HEK293 (cell line): Measurements from ENCODE around the gene METRNL.

Experiments
- CTCF ChIA-PET: fragments of 350-600 bp; formaldehyde crosslinking; extraction: SDS; loops from one replicate; lab custom pipeline; 2021; ENCODE audit warnings: antibody characterized with exemption; lab: Yijun Ruan, JAX
- POLR2A ChIA-PET: fragments of 300-600 bp; formaldehyde crosslinking; extraction: SDS; loops from one replicate; lab custom pipeline; 2020; ENCODE audit warnings: antibody characterized with exemption, inconsistent platforms; lab: Yijun Ruan, JAX
- H3K27ac ChIP-seq: fragments of 200-500 bp; sonication (Bioruptor generic); 2 replicates; pipeline ENCODE4 v1.5.1; 2014; ENCODE audit warnings: low read depth, low read length, control low read depth, inconsistent platforms; ENCODE audit errors: extremely low read depth
- H3K36me3 ChIP-seq, 2 experiments: fragments of 200-500 bp in 1 of 2; sonication (Bioruptor generic) in 1 of 2; 1 replicate in 1 of 2; 2 replicates in 1 of 2; pipeline ENCODE4 v1.5.1; 2014 to 2017; ENCODE audit warnings: inconsistent platforms in 2 of 2, low read length in 2 of 2; ENCODE audit not compliant: control insufficient read depth in 2 of 2, insufficient read depth in 1 of 2
- H3K4me1 ChIP-seq: fragments of 200-500 bp; sonication (Bioruptor generic); 2 replicates; pipeline ENCODE4 v1.5.1; 2014; ENCODE audit warnings: mild to moderate bottlenecking, low read length, inconsistent platforms; ENCODE audit not compliant: control insufficient read depth, insufficient read depth
- H3K4me3 ChIP-seq: 2 replicates; pipeline ENCODE4 v1.5.1; 2011; ENCODE audit warnings: low read depth, mild to moderate bottlenecking, control low read depth, low read length, moderate library complexity
- H3K9me3 ChIP-seq: fragments of 200-500 bp; sonication (Bioruptor generic); 2 replicates; pipeline ENCODE4 v1.5.1; 2014; ENCODE audit warnings: low read depth, low read length, inconsistent platforms; ENCODE audit not compliant: control insufficient read depth, insufficient read depth
- KLF10 ChIP-seq: fragments of 450-650 bp; IDR thresholded peaks from 2 replicates; pipeline ENCODE4 v1.5.1; 2018; ENCODE audit warnings: missing biosample characterization, mild to moderate bottlenecking, missing genetic modification characterization
- REPIN1 ChIP-seq: fragments of 450-650 bp; formaldehyde crosslinking; IDR thresholded peaks from 2 replicates; pipeline ENCODE4 v1.5.1; 2017; ENCODE audit warnings: missing biosample characterization, missing genetic modification characterization, low read depth
- SALL2 ChIP-seq: fragments of 450-650 bp; formaldehyde crosslinking; IDR thresholded peaks from 2 replicates; pipeline ENCODE4 v1.5.0; 2017; ENCODE audit warnings: missing biosample characterization, mild to moderate bottlenecking, missing genetic modification characterization, borderline replicate concordance
- TRIM28 ChIP-seq: IDR thresholded peaks from 2 replicates; pipeline ENCODE4 v1.6.1; 2011; ENCODE audit warnings: low read length, control low read depth, borderline replicate concordance
- ZBTB17 ChIP-seq: fragments of 450-650 bp; formaldehyde crosslinking; IDR thresholded peaks from 2 replicates; pipeline ENCODE4 v1.5.1; 2016; ENCODE audit warnings: missing biosample characterization, missing genetic modification characterization
- ZFP37 ChIP-seq: fragments of 450-650 bp; formaldehyde crosslinking; IDR thresholded peaks from 2 replicates; pipeline ENCODE4 v1.5.1; 2016; ENCODE audit warnings: missing biosample characterization, missing genetic modification characterization
- ZFP41 ChIP-seq: fragments of 450-650 bp; formaldehyde crosslinking; IDR thresholded peaks from 2 replicates; pipeline ENCODE4 v1.5.1; 2016; ENCODE audit warnings: missing biosample characterization, missing genetic modification characterization, borderline replicate concordance
- ZNF121 ChIP-seq: fragments of 450-650 bp; formaldehyde crosslinking; IDR thresholded peaks from 2 replicates; pipeline ENCODE4 v1.5.1; 2016; ENCODE audit warnings: missing biosample characterization, missing genetic modification characterization
- ZNF175 ChIP-seq: fragments of 450-650 bp; formaldehyde crosslinking; IDR thresholded peaks from 2 replicates; pipeline ENCODE4 v1.5.1; 2016; ENCODE audit warnings: missing biosample characterization, missing genetic modification characterization
- ZNF223 ChIP-seq: fragments of 450-650 bp; formaldehyde crosslinking; IDR thresholded peaks from 2 replicates; pipeline ENCODE4 v1.5.1; 2016; ENCODE audit warnings: missing biosample characterization, missing genetic modification characterization
- ZNF23 ChIP-seq: fragments of 450-650 bp; formaldehyde crosslinking; IDR thresholded peaks from 2 replicates; pipeline ENCODE4 v1.5.1; 2016; ENCODE audit warnings: missing biosample characterization, missing genetic modification characterization, borderline replicate concordance
- ZNF292 ChIP-seq: fragments of 450-650 bp; formaldehyde crosslinking; IDR thresholded peaks from 2 replicates; pipeline ENCODE4 v1.5.1; 2016; ENCODE audit warnings: low read depth, missing biosample characterization, missing genetic modification characterization, borderline replicate concordance
- ZNF324 ChIP-seq: fragments of 450-650 bp; formaldehyde crosslinking; IDR thresholded peaks from 2 replicates; pipeline ENCODE4 v1.5.1; 2016; ENCODE audit warnings: missing biosample characterization, missing genetic modification characterization
- ZNF366 ChIP-seq: fragments of 450-650 bp; formaldehyde crosslinking; conservative IDR thresholded peaks from 2 replicates; pipeline ENCODE4 v1.5.1; 2016; ENCODE audit warnings: missing biosample characterization, missing genetic modification characterization
- ZNF529 ChIP-seq: fragments of 450-650 bp; formaldehyde crosslinking; IDR thresholded peaks from 2 replicates; pipeline ENCODE4 v1.5.1; 2017; ENCODE audit warnings: missing genetic modification characterization, missing biosample characterization; ENCODE audit not compliant: insufficient replicate concordance
- ZNF549 ChIP-seq: fragments of 450-650 bp; IDR thresholded peaks from 2 replicates; pipeline ENCODE4 v1.5.1; 2018; ENCODE audit warnings: missing biosample characterization, missing genetic modification characterization, mild to moderate bottlenecking, inconsistent platforms, moderate library complexity
- ZNF555 ChIP-seq: fragments of 450-650 bp; formaldehyde crosslinking; conservative IDR thresholded peaks from 2 replicates; pipeline ENCODE4 v1.5.1; 2017; ENCODE audit warnings: missing biosample characterization, mild to moderate bottlenecking, missing genetic modification characterization, inconsistent platforms
- ZNF561 ChIP-seq: fragments of 450-650 bp; IDR thresholded peaks from 2 replicates; pipeline ENCODE4 v1.5.1; 2018; ENCODE audit warnings: missing biosample characterization, missing genetic modification characterization, borderline replicate concordance
- ZNF600 ChIP-seq: fragments of 450-650 bp; formaldehyde crosslinking; IDR thresholded peaks from 2 replicates; pipeline ENCODE4 v1.5.1; 2016; ENCODE audit warnings: missing biosample characterization, missing genetic modification characterization
- TF ChIP-seq, protein P1 (sequence below): fragments of 450-650 bp; formaldehyde crosslinking; IDR thresholded peaks from 2 replicates; pipeline ENCODE4 v1.5.0; 2017; ENCODE audit warnings: missing biosample characterization, missing genetic modification characterization, borderline replicate concordance
- TF ChIP-seq, protein P2 (sequence below): IDR thresholded peaks from 2 replicates; pipeline ENCODE4 v1.6.1; 2011; ENCODE audit warnings: mild to moderate bottlenecking, low read depth, low read length, borderline replicate concordance
- TF ChIP-seq, protein P3 (sequence below): fragments of 450-650 bp; formaldehyde crosslinking; IDR thresholded peaks from 2 replicates; pipeline ENCODE4 v1.5.1; 2016; ENCODE audit warnings: missing biosample characterization, missing genetic modification characterization
- TF ChIP-seq, protein P4 (sequence below): fragments of 450-650 bp; formaldehyde crosslinking; IDR thresholded peaks from 2 replicates; pipeline ENCODE4 v1.5.1; 2017; ENCODE audit warnings: missing biosample characterization, missing genetic modification characterization
- TF ChIP-seq, protein P5 (sequence below): fragments of 450-650 bp; formaldehyde crosslinking; IDR thresholded peaks from 2 replicates; pipeline ENCODE4 v1.5.1; 2016; ENCODE audit warnings: missing biosample characterization, missing genetic modification characterization, borderline replicate concordance

METRNL gene

DNA sequence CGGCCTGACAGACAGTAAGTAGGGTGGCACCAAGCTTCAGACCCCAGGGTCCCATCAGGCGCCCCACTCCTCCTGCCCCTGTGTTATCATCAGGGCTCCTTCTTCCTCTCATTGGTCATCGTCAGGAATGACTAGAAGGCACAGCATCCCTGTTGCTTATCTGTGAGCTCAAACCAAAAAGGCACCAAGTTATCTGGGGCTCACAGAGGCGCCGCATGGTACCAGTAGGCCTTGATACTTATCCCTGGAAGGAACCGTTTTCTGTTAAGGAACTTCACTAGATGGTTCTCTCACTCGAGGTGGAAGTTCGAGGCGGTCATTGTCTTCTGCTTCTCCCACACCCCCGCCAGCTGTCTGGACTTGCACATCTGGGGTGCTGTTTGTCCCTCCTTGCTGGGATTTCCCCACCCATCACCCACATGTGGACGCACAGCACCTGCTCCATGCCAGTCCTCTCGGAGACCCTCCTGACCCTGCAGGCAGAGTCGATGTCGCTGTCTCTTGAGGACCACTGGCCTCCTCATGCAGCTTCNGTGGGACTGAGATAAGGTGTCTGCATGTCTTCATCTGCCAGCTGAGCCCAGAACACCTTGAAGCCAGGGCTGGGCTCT is 52.1 kb downstream of the METRNL start:
- TF ChIP-seq, protein P1, sequence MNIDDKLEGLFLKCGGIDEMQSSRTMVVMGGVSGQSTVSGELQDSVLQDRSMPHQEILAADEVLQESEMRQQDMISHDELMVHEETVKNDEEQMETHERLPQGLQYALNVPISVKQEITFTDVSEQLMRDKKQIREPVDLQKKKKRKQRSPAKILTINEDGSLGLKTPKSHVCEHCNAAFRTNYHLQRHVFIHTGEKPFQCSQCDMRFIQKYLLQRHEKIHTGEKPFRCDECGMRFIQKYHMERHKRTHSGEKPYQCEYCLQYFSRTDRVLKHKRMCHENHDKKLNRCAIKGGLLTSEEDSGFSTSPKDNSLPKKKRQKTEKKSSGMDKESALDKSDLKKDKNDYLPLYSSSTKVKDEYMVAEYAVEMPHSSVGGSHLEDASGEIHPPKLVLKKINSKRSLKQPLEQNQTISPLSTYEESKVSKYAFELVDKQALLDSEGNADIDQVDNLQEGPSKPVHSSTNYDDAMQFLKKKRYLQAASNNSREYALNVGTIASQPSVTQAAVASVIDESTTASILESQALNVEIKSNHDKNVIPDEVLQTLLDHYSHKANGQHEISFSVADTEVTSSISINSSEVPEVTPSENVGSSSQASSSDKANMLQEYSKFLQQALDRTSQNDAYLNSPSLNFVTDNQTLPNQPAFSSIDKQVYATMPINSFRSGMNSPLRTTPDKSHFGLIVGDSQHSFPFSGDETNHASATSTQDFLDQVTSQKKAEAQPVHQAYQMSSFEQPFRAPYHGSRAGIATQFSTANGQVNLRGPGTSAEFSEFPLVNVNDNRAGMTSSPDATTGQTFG (tag by site-specific recombination), result no peak
- TF ChIP-seq TRIM28 (no peak), ZNF175 (tag by site-specific recombination) (no peak), ZNF292 (no peak), ZNF121 (tag by site-specific recombination) (no peak), SALL2 (tag by site-specific recombination) (no peak), REPIN1 (tag by site-specific recombination) (no peak), ZNF561 (tag by site-specific recombination) (no peak)
- TF ChIP-seq, protein P2, sequence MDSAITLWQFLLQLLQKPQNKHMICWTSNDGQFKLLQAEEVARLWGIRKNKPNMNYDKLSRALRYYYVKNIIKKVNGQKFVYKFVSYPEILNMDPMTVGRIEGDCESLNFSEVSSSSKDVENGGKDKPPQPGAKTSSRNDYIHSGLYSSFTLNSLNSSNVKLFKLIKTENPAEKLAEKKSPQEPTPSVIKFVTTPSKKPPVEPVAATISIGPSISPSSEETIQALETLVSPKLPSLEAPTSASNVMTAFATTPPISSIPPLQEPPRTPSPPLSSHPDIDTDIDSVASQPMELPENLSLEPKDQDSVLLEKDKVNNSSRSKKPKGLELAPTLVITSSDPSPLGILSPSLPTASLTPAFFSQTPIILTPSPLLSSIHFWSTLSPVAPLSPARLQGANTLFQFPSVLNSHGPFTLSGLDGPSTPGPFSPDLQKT, result no peak
- TF ChIP-seq, protein P3, sequence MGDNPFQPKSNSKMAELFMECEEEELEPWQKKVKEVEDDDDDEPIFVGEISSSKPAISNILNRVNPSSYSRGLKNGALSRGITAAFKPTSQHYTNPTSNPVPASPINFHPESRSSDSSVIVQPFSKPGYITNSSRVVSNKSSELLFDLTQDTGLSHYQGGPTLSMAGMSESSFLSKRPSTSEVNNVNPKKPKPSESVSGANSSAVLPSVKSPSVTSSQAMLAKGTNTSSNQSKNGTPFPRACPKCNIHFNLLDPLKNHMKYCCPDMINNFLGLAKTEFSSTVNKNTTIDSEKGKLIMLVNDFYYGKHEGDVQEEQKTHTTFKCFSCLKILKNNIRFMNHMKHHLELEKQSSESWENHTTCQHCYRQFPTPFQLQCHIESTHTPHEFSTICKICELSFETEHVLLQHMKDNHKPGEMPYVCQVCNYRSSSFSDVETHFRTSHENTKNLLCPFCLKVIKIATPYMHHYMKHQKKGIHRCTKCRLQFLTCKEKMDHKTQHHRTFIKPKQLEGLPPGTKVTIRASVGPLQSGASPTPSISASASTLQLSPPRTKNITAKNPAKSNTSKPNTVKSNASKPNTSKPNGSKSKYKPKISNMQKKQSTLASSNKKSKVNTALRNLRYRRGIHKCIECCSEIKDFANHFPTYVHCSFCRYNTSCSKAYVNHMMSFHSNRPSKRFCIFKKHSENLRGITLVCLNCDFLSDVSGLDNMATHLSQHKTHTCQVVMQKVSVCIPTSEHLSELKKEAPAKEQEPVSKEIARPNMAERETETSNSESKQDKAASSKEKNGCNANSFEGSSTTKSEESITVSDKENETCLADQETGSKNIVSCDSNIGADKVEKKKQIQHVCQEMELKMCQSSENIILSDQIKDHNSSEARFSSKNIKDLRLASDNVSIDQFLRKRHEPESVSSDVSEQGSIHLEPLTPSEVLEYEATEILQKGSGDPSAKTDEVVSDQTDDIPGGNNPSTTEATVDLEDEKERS (tag by site-specific recombination), result no peak
- no peak overlapping the region for H3K27ac ChIP-seq
- no peaks in the 10 kb centered on the region for H3K36me3 ChIP-seq
- POLR2A ChIA-PET, result no interaction called here
- CTCF ChIA-PET, result interaction anchor here (0.6 to 0.7 kb wide), 2 partner anchors 351 to 1024 kb away, joined by 3 to 4 read pairs; no protein-coding TSS in a partner anchor
- H3K9me3 ChIP-seq, result no peaks in the 10 kb centered on the region
- H3K4me3 ChIP-seq, result no peak overlapping the region
- no peaks in the 10 kb centered on the region for H3K4me1 ChIP-seq

DNA sequence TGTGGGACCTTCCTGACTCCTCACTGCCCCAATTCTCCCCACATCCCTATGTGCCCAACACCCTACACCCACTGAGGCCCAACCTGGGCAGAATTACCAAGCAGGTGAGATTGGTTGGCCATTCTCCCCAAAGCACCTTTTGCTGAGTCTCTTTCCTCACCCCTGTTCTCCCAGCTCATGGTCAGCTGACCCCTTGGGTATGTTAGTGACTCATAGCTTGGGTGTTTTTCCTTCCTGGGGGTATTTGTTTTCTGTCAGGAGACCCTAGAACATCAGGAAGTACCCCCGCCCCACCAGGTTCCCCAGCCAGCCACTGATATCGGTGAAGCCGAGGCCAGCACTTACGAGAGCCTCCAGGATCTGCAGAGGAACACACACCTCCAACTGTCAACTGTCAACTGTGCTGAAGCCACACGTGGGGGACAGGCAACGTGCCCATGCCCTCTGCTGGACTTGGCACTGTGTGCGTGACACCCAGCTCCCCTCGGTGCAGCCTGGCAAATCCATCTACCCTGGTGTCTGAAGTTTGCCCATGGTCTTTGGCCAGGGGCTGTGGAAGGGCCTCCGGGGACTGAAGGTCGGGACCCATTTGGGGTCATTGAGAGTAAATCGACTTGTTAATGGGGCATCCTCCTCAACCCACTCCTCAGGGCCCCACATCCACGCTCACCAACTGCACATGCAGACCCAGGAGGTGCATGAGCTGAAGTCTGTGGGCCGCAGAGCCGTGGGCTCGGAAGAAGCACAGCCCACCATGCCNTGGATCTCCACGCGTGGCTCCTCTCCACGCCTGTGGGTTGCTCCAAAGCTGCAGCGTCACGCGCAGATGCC is 53.1 kb downstream of the METRNL start:
- POLR2A ChIA-PET, result no interaction called here
- H3K9me3 ChIP-seq, result no peaks in the 10 kb centered on the region
- H3K4me3 ChIP-seq, result no peak overlapping the region
- no peaks in the 10 kb centered on the region for H3K36me3 ChIP-seq
- CTCF ChIA-PET, result interaction anchor here (0.6 kb wide), 1 partner anchor 43 kb away, joined by 3 read pairs; no protein-coding TSS in a partner anchor
- no peak overlapping the region for H3K27ac ChIP-seq
- H3K4me1 ChIP-seq, result no peaks in the 10 kb centered on the region
- no peak for TF ChIP-seq KLF10 (tag by site-specific recombination)
- TF ChIP-seq ZFP41 (tag by site-specific recombination), result no peak
- no peak for TF ChIP-seq ZNF600
- no peak for TF ChIP-seq ZBTB17
- TF ChIP-seq ZNF223, result no peak
- TF ChIP-seq, protein P4, sequence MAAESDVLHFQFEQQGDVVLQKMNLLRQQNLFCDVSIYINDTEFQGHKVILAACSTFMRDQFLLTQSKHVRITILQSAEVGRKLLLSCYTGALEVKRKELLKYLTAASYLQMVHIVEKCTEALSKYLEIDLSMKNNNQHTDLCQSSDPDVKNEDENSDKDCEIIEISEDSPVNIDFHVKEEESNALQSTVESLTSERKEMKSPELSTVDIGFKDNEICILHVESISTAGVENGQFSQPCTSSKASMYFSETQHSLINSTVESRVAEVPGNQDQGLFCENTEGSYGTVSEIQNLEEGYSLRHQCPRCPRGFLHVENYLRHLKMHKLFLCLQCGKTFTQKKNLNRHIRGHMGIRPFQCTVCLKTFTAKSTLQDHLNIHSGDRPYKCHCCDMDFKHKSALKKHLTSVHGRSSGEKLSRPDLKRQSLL (tag by site-specific recombination), result no peak
- no peak for TF ChIP-seq ZNF366
- TF ChIP-seq, protein P5, sequence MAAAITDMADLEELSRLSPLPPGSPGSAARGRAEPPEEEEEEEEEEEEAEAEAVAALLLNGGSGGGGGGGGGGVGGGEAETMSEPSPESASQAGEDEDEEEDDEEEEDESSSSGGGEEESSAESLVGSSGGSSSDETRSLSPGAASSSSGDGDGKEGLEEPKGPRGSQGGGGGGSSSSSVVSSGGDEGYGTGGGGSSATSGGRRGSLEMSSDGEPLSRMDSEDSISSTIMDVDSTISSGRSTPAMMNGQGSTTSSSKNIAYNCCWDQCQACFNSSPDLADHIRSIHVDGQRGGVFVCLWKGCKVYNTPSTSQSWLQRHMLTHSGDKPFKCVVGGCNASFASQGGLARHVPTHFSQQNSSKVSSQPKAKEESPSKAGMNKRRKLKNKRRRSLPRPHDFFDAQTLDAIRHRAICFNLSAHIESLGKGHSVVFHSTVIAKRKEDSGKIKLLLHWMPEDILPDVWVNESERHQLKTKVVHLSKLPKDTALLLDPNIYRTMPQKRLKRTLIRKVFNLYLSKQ (tag by site-specific recombination), result no peak
- no peak for TF ChIP-seq ZNF23 (tag by site-specific recombination)
- TF ChIP-seq ZNF529 (tag by site-specific recombination), result no peak
- no peak for TF ChIP-seq ZNF555 (tag by site-specific recombination)
- no peak for TF ChIP-seq ZNF324 (tag by site-specific recombination)
- no peak for TF ChIP-seq ZFP37 (tag by site-specific recombination)
- no peak for TF ChIP-seq ZNF549
